Gastrocnemius medialis (tissue), 4 donors: Measurements from ENCODE around the gene CCDC88A. TPM values are rescaled to one million over a fixed set of nuclear protein-coding genes. Genes with fewer than 3 reads are reported as not detected.
"Not testable (repeated sequence)": the region's sequence is repeated elsewhere in the genome, so short reads cannot be mapped to it uniquely, and the experiment has no call there.

Experiments
- ATAC-seq, 2 donors: fragments of 150-250 bp; one replicate each; pipeline ENCODE4 v1.9.1; 2016
- DNase-seq, 2 donors: peaks; one replicate each; pipeline ENCODE4 v3.0.0-alpha.2; 2019
- H3K27ac ChIP-seq, 4 donors: fragments of 200-600 bp; sonication (generic); 1 replicate in 1 of 4; 2 replicates in 3 of 4; pipeline ENCODE4 v1.5.1; 2016 to 2018; ENCODE audit warnings: mild to moderate bottlenecking in 2 of 4, moderate library complexity in 1 of 4
- H3K27me3 ChIP-seq, 3 donors: fragments of 200-600 bp; sonication (generic) in 2 of 3; 1 replicate in 1 of 3; 2 replicates in 2 of 3; pipeline versions ENCODE4 v1.5.1 to v1.6.0; 2016 to 2019; ENCODE audit warnings: mild to moderate bottlenecking in 1 of 3, moderate library complexity in 1 of 3
- H3K36me3 ChIP-seq, 2 donors: fragments of 200-600 bp; sonication (generic) in 1 of 2; one replicate each; pipeline ENCODE4 v1.5.1; 2017 to 2018
- H3K4me1 ChIP-seq, 2 donors: fragments of 200-600 bp; sonication (generic) in 1 of 2; one replicate each; pipeline ENCODE4 v1.5.1; 2016 to 2017; ENCODE audit warnings: mild to moderate bottlenecking in 2 of 2
- H3K4me3 ChIP-seq, 4 donors: fragments of 200-600 bp; sonication (generic) in 3 of 4; 1 replicate in 1 of 4; 2 replicates in 3 of 4; pipeline ENCODE4 v1.5.1; 2016 to 2019; ENCODE audit warnings: mild to moderate bottlenecking in 2 of 4
- H3K9me3 ChIP-seq, 3 donors: fragments of 200-600 bp; sonication (generic) in 2 of 3; 1 replicate in 1 of 3; 2 replicates in 2 of 3; pipeline ENCODE4 v1.5.1; 2016 to 2019
- POLR2A ChIP-seq, 2 donors: fragments of 450-650 bp; IDR thresholded peaks; one replicate each; pipeline ENCODE4 v1.6.1; 2017; ENCODE audit warnings: antibody characterized with exemption in 2 of 2, mild to moderate bottlenecking in 2 of 2, moderate library complexity in 2 of 2
- in situ Hi-C, 4 donors: fragments of 200-750 bp; cut with MboI; loops; one replicate each; pipeline versions ENCODE4 v1.15.0 to v1.8.0; 2017; ENCODE audit warnings: low sequenced_read_pairs in 4 of 4
- intact Hi-C: fragments of 100-400 bp; cut with DNase I; formaldehyde crosslinking; loops from one replicate; pipeline ENCODE4 v1.15.1; 2023; ENCODE audit warnings: low total_unique reads
- total RNA-seq, 4 donors: library from RNA; depleted of rRNA; stranded (reverse); fragments of >200 nt; gene quantifications; one replicate each; pipeline versions ENCODE4 v1.1.0 to v1.2.3, GENCODE V29; 2016
- TF ChIP-seq, protein P1 (sequence below), 5 experiments: fragments of 450-650 bp in 3 of 5; fragments of 200-600 bp in 2 of 5; sonication (generic) in 2 of 5; IDR thresholded peaks in 4 of 5; conservative IDR thresholded peaks in 1 of 5; 1 replicate in 4 of 5; 2 replicates in 1 of 5; pipeline ENCODE4 v1.5.1; 2016 to 2019; ENCODE audit warnings: antibody characterized with exemption in 5 of 5, mild to moderate bottlenecking in 3 of 5, moderate library complexity in 3 of 5

Gene CCDC88A
- total RNA-seq, 4 donors from 2014 or later: 12.9 to 28.7 (median 19.4) TPM

DNA sequence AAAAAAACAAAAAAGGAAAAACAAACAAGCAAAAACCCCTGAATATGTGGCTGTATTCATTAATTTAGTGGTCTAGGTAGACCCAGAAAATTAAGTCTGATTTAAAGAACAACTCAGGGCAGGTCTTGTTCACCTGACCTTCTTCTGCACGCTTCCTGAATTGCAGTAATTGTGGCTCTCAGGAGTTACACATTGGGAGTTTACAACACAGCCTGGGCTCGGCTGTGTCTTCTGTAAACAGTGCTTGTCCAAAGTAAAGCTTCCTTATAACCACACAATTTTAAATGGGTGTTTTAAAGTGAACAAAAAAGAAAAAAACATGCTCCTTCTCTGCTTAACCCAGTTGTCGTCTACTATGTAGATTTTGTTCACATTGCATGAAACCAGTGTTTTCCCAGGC, 142.3 kb downstream of the CCDC88A start:
- ATAC-seq (no peak), DNase-seq (no peak)
- Histone ChIP-seq H3K9me3 (no peaks in the 10 kb centered on the region), H3K4me3 (no peak overlapping the region), H3K4me1 (no peaks in the 10 kb centered on the region), H3K27ac (no peak overlapping the region), H3K36me3 (no peaks in the 10 kb centered on the region), H3K27me3 (no peaks in the 10 kb centered on the region)
- intact Hi-C loops (no loop called here), in situ Hi-C loops (loop anchor here in 1 of 4 donors (10.0 kb wide), 1 partner anchor 237 kb away; the partner anchor contains the start of gene CFAP36)
- TF ChIP-seq, protein P1, sequence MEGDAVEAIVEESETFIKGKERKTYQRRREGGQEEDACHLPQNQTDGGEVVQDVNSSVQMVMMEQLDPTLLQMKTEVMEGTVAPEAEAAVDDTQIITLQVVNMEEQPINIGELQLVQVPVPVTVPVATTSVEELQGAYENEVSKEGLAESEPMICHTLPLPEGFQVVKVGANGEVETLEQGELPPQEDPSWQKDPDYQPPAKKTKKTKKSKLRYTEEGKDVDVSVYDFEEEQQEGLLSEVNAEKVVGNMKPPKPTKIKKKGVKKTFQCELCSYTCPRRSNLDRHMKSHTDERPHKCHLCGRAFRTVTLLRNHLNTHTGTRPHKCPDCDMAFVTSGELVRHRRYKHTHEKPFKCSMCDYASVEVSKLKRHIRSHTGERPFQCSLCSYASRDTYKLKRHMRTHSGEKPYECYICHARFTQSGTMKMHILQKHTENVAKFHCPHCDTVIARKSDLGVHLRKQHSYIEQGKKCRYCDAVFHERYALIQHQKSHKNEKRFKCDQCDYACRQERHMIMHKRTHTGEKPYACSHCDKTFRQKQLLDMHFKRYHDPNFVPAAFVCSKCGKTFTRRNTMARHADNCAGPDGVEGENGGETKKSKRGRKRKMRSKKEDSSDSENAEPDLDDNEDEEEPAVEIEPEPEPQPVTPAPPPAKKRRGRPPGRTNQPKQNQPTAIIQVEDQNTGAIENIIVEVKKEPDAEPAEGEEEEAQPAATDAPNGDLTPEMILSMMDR (IDR thresholded peaks at IDR 0.05 in 4 of 5, conservative IDR thresholded peaks at IDR 0.05 in 1 of 5): no peak
- TF ChIP-seq POLR2A (IDR thresholded peaks at IDR 0.05): no peak

DNA sequence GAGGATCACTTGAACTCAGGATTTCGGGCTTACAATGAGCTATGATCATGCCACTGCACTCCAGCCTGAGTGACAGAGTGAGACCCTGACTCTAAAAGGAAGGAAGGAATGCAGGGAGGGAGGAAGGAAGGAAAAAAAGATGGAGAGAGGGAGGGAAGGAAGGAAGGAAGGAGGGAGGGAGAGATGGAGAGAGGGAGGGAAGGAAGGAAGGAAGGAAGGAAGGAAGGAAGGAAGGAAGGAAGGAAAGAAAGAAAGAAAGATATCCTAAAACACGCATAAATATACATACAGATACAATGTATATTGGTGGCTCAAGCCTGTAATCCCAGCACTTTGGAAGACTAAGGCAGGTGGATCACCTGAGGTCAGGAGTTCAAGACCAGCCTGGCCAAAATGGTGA, 145.3 kb downstream of the CCDC88A start:
- ATAC-seq, H3K27ac ChIP-seq, H3K36me3 ChIP-seq, H3K27me3 ChIP-seq, H3K4me3 ChIP-seq, DNase-seq, H3K4me1 ChIP-seq, intact Hi-C loops, H3K9me3 ChIP-seq: not testable (repeated sequence)
- in situ Hi-C loops: loop anchor here in 1 of 4 donors (10.0 kb wide), 1 partner anchor 240 kb away; the partner anchor contains the start of gene CFAP36

- no peaks in the 10 kb centered on the region for H3K27me3 ChIP-seq
- intact Hi-C loops: loop anchor here (1.0 to 5.0 kb wide), 4 partner anchors 37 to 248 kb away; partner anchors contain the start of genes CCDC88A, CFAP36, CLHC1 and RPS27A
- TF ChIP-seq, protein P1 (IDR thresholded peaks at IDR 0.05 in 4 of 5, conservative IDR thresholded peaks at IDR 0.05 in 1 of 5): no peak
- no peak for TF ChIP-seq POLR2A (IDR thresholded peaks at IDR 0.05)
Observed at GRCh38 chr2:55269645-55269990, 150.0 kb downstream of the CCDC88A start.

GRCh38 chr2:55268907-55269644, 150.6 kb downstream of the CCDC88A start, which contains the start of gene MTIF2:
Gene MTIF2, minus strand, starts transcription at chr2:55269231. Its CDS starts 5,373 bp downstream, at chr2:55263858.
- TF ChIP-seq, protein P1 (IDR thresholded peaks at IDR 0.05 in 4 of 5, conservative IDR thresholded peaks at IDR 0.05 in 1 of 5): peak in 2 of 5 experiments; percentile 29 to 30
- peak in 1 of 2 donors; percentile 57 for TF ChIP-seq POLR2A (IDR thresholded peaks at IDR 0.05)
- ATAC-seq (peak; percentile 98 to 99), DNase-seq (peak; percentile 94 to 96)
- H3K27me3 ChIP-seq: no peaks in the 10 kb centered on the region
- H3K27ac ChIP-seq: peak within 1 kb of the TSS; percentile 81 to 93 (median 88)
- intact Hi-C loops (loop anchor here (1.0 to 5.0 kb wide), 4 partner anchors 37 to 248 kb away; partner anchors contain the start of genes CCDC88A, CFAP36, CLHC1 and RPS27A), in situ Hi-C loops (no loop called here)
- H3K36me3 ChIP-seq: peaks cover 0 to 32% of the 10 kb centered on the region in 2 donors
- peak within 1 kb of the TSS; percentile 75 to 83 (median 79) for H3K4me3 ChIP-seq
- H3K4me1 ChIP-seq: peaks cover 6 to 16% of the 10 kb centered on the region in 2 donors
- H3K9me3 ChIP-seq: no peaks in the 10 kb centered on the region

More at GRCh38 chr2:55269645-55269990, 150.0 kb downstream of the CCDC88A start:
- peak overlapping the region; percentile 81 to 93 (median 88) for H3K27ac ChIP-seq
- ATAC-seq (peak in 1 of 2 donors; percentile 20), DNase-seq (no peak)
- H3K4me3 ChIP-seq: peak overlapping the region; percentile 75 to 83 (median 79)
- in situ Hi-C loops: no loop called here
- H3K36me3 ChIP-seq: peaks cover 0 to 26% of the 10 kb centered on the region in 2 donors
- no peaks in the 10 kb centered on the region for H3K9me3 ChIP-seq
- peaks cover 6 to 16% of the 10 kb centered on the region in 2 donors for H3K4me1 ChIP-seq

GRCh38 chr2:55268288-55268906, 151.3 kb downstream of the CCDC88A start:
- Histone ChIP-seq H3K27me3 (no peaks in the 10 kb centered on the region), H3K9me3 (no peaks in the 10 kb centered on the region), H3K4me3 (peak overlapping the region; percentile 75 to 83 (median 79)), H3K4me1 (peaks cover 6 to 16% of the 10 kb centered on the region in 2 donors), H3K36me3 (peaks cover 0 to 38% of the 10 kb centered on the region in 2 donors), H3K27ac (peak overlapping the region; percentile 81 to 93 (median 88))
- intact Hi-C loops (loop anchor here (5.0 kb wide), 2 partner anchors 149 to 249 kb away; partner anchors contain the start of genes CCDC88A and CFAP36), in situ Hi-C loops (no loop called here)
- TF ChIP-seq, protein P1 (IDR thresholded peaks at IDR 0.05 in 4 of 5, conservative IDR thresholded peaks at IDR 0.05 in 1 of 5): no peak
- no peak for TF ChIP-seq POLR2A (IDR thresholded peaks at IDR 0.05)
- DNase-seq (no peak), ATAC-seq (peak in 1 of 2 donors; percentile 22)

GRCh38 chr2:55259586-55259985, 160.1 kb downstream of the CCDC88A start:
- ATAC-seq, H3K27me3 ChIP-seq, DNase-seq, H3K4me1 ChIP-seq, H3K9me3 ChIP-seq, intact Hi-C loops, H3K27ac ChIP-seq, H3K4me3 ChIP-seq, in situ Hi-C loops: not testable (repeated sequence)
- H3K36me3 ChIP-seq: peaks cover 0 to 74% of the 10 kb centered on the region in 2 donors
